Nephron (organoid): Measurements from ENCODE around the gene PLP1.

Experiments
- H3K27ac Mint-ChIP-seq, 3 experiments: 2 replicates each; pipeline ENCODE4 v1.8.0; 2020; ENCODE audit warnings: mixed read lengths in 3 of 3, mild to moderate bottlenecking in 2 of 3, moderate library complexity in 1 of 3
- H3K27me3 Mint-ChIP-seq: 2 replicates; pipeline ENCODE4 v1.8.0; 2021; ENCODE audit warnings: low read depth, mild to moderate bottlenecking, moderate library complexity, mixed read lengths
- H3K36me3 Mint-ChIP-seq: 2 replicates; pipeline ENCODE4 v1.8.0; 2020; ENCODE audit warnings: low read depth, mixed read lengths
- H3K4me1 Mint-ChIP-seq: 2 replicates; pipeline ENCODE4 v1.8.0; 2020; ENCODE audit warnings: mixed read lengths
- H3K4me3 Mint-ChIP-seq, 3 experiments: 2 replicates each; pipeline ENCODE4 v1.8.0; 2020; ENCODE audit warnings: mild to moderate bottlenecking in 3 of 3, mixed read lengths in 3 of 3, moderate library complexity in 2 of 3
- H3K9me3 Mint-ChIP-seq: 2 replicates; pipeline ENCODE4 v1.8.0; 2020; ENCODE audit warnings: mixed read lengths
- CTCF ChIP-seq, 3 experiments: fragments of 200-600 bp; sonication (generic); IDR thresholded peaks; one replicate each; pipeline ENCODE4 v1.5.0; 2021; ENCODE audit warnings: antibody characterized with exemption in 3 of 3; ENCODE audit not compliant: unreplicated experiment in 3 of 3

The PLP1 gene

DNA sequence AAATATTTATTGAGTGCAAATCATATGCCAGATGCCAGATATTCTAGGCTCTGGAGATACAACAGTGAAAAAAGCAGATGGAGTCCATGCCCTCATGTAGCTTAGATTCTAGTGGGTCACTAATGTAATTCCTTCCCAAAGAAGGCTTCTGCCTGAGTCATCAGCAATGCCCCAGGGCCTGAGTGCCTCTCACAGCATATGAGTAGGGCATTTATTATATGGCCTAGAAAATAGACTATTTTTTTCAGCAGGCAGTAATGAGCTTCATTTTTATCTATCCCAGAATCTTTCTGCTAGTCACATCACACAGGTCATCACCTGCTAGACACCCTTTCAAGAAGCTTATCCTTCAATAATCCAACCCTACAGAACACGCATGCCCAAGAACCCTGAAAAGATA, 43.6 kb upstream of the PLP1 start:
- no peak for TF ChIP-seq CTCF (IDR thresholded peaks at IDR 0.05; ENCODE audit: unreplicated experiment in 3 of 3)
- Mint-ChIP-seq H3K4me3 (no peak overlapping the region), H3K9me3 (no peaks in the 10 kb centered on the region), H3K4me1 (peaks cover 25% of the 10 kb centered on the region), H3K27ac (no peak overlapping the region), H3K27me3 (peaks cover 7% of the 10 kb centered on the region), H3K36me3 (no peaks in the 10 kb centered on the region)

- peaks cover 4% of the 10 kb centered on the region for H3K9me3 Mint-ChIP-seq
- H3K4me1 Mint-ChIP-seq: peaks cover 20% of the 10 kb centered on the region
- H3K4me3 Mint-ChIP-seq: no peak overlapping the region
- no peak for TF ChIP-seq CTCF (IDR thresholded peaks at IDR 0.05; ENCODE audit: unreplicated experiment in 3 of 3)
- H3K27me3 Mint-ChIP-seq: peaks cover 4% of the 10 kb centered on the region
- no peak overlapping the region for H3K27ac Mint-ChIP-seq
- no peaks in the 10 kb centered on the region for H3K36me3 Mint-ChIP-seq
Measured at GRCh38 chrX:103734125-103734760, 42.4 kb upstream of the PLP1 start.

- TF ChIP-seq CTCF (IDR thresholded peaks at IDR 0.05; ENCODE audit: unreplicated experiment in 3 of 3): no peak
- Mint-ChIP-seq H3K9me3 (peaks cover 4% of the 10 kb centered on the region), H3K27me3 (no peaks in the 10 kb centered on the region)
Measured at GRCh38 chrX:103737696-103738095, 38.9 kb upstream of the PLP1 start.

DNA sequence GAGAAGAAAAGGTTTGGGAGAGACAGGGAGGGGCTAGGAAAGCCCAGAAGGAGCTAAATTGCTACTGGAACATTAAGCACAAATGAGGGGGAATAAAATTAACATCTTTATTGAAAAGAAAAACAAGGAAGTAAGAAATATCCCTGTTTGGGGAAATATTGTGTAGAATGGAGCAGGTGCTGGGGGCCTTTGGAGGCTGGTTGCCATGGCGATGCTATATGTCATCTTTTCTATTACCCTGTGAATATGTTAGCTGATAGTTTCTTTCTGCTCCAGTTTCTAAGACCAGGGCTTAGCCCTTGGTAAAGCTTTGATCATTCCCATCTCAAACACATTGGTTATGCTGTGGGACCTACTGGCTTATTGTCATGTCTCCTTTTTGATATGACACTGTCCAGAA, 37.2 kb upstream of the PLP1 start:
- Mint-ChIP-seq H3K36me3 (no peaks in the 10 kb centered on the region), H3K27ac (no peak overlapping the region), H3K9me3 (peaks cover 4% of the 10 kb centered on the region), H3K4me3 (no peak overlapping the region), H3K4me1 (no peaks in the 10 kb centered on the region), H3K27me3 (peaks cover 4% of the 10 kb centered on the region)
- TF ChIP-seq CTCF (IDR thresholded peaks at IDR 0.05; ENCODE audit: unreplicated experiment in 3 of 3): no peak

More at GRCh38 chrX:103737696-103738095, 38.9 kb upstream of the PLP1 start:
- Mint-ChIP-seq H3K27ac (no peak overlapping the region), H3K4me1 (no peaks in the 10 kb centered on the region), H3K4me3 (no peak overlapping the region), H3K36me3 (no peaks in the 10 kb centered on the region)

DNA sequence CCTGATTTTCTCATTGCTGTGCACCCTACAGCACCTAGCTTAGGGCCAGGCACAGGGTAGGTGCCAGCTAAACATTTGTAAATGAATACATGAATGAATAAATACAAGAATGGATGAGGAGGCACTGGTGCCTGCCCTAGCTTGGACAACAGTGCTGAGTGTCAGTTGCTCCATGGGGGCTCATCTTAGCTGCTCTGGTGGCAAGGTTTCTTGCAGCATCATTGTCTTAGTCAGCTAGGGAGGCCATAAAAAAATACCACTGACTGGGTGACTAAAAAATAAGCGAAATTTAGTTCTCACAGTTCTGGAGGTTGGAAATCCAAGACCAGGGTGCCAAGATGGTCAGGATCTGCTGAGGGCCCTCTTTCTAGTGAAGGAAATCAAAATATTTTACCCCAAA, 34.8 kb upstream of the PLP1 start:
- peaks cover 4% of the 10 kb centered on the region for H3K9me3 Mint-ChIP-seq
- peaks cover 4% of the 10 kb centered on the region for H3K27me3 Mint-ChIP-seq
- H3K4me1 Mint-ChIP-seq: no peaks in the 10 kb centered on the region
- H3K27ac Mint-ChIP-seq: no peak overlapping the region
- TF ChIP-seq CTCF (IDR thresholded peaks at IDR 0.05; ENCODE audit: unreplicated experiment in 3 of 3): no peak
- no peak overlapping the region for H3K4me3 Mint-ChIP-seq
- H3K36me3 Mint-ChIP-seq: no peaks in the 10 kb centered on the region

GRCh38 chrX:103742339-103742738, 34.3 kb upstream of the PLP1 start:
- peaks cover 4% of the 10 kb centered on the region for H3K27me3 Mint-ChIP-seq

More at GRCh38 chrX:103742339-103742738, 34.3 kb upstream of the PLP1 start:
- Mint-ChIP-seq H3K4me1 (no peaks in the 10 kb centered on the region), H3K4me3 (no peak overlapping the region), H3K9me3 (peaks cover 4% of the 10 kb centered on the region), H3K27ac (no peak overlapping the region), H3K36me3 (no peaks in the 10 kb centered on the region)
- no peak for TF ChIP-seq CTCF (IDR thresholded peaks at IDR 0.05; ENCODE audit: unreplicated experiment in 3 of 3)
